HepG2 (cell line): Measurements from ENCODE around the gene BICDL1. TPM values are rescaled to one million over a fixed set of nuclear protein-coding genes. Genes with fewer than 3 reads are reported as not detected.

Experiments
- CREM ChIP-seq, 2 experiments: sonication (generic) in 1 of 2; formaldehyde crosslinking in 1 of 2; IDR thresholded peaks; 2 replicates each; pipeline versions ENCODE4 v1.4.0 to v1.6.1; 2016 to 2020; ENCODE audit warnings: antibody characterized with exemption in 1 of 2, mild to moderate bottlenecking in 1 of 2, missing genetic modification reagents in 1 of 2
- SAP130 ChIP-seq: IDR thresholded peaks from 2 replicates; pipeline ENCODE4 v1.6.1; 2016; ENCODE audit warnings: low read depth
- SATB2 ChIP-seq: sonication (generic); formaldehyde crosslinking; IDR thresholded peaks from 2 replicates; pipeline ENCODE4 v1.5.0; 2020; ENCODE audit warnings: missing genetic modification reagents
- SIX1 ChIP-seq: sonication (generic); formaldehyde crosslinking; IDR thresholded peaks from 2 replicates; pipeline ENCODE4 v1.4.0; 2020; ENCODE audit warnings: missing genetic modification reagents, borderline replicate concordance
- THYN1 ChIP-seq: sonication (generic); formaldehyde crosslinking; IDR thresholded peaks from 2 replicates; pipeline ENCODE4 v1.8.1; 2023; ENCODE audit warnings: low read depth, mild to moderate bottlenecking, moderate library complexity, missing genetic modification reagents, borderline replicate concordance
- ZNF484 ChIP-seq: sonication (generic); formaldehyde crosslinking; IDR thresholded peaks from 2 replicates; pipeline ENCODE4 v1.5.1; 2020; ENCODE audit warnings: mild to moderate bottlenecking, low read depth, missing genetic modification reagents, borderline replicate concordance
- polyA plus RNA-seq, 8 experiments: library from polyadenylated mRNA; depleted of rRNA in 3 of 8; stranded (reverse) in 7 of 8; unstranded in 1 of 8; fragments of >200 nt; fragmentation: Illumina TruSeq in 4 of 8; extraction: Trizol in 4 of 8; gene quantifications; 2 replicates each; pipeline versions ENCODE4 v1.2.1 to v1.2.3, GENCODE V29; 2011 to 2016; ENCODE audit warnings: low read depth in 4 of 8, missing spikeins in 1 of 8, mixed read lengths in 1 of 8; ENCODE audit not compliant: insufficient read depth in 1 of 8
- total RNA-seq, 5 experiments: library from RNA; depleted of rRNA; stranded (reverse); fragments of >200 nt; fragmentation: Illumina TruSeq; extraction: Trizol; gene quantifications; 2 replicates each; pipeline ENCODE4 v1.2.3, GENCODE V29; 2016; ENCODE audit warnings: low read depth in 1 of 5
- TF ChIP-seq, protein P1 (sequence below): sonication (generic); formaldehyde crosslinking; conservative IDR thresholded peaks from 2 replicates; pipeline ENCODE4 v1.4.0; 2020; ENCODE audit warnings: mild to moderate bottlenecking, missing genetic modification reagents, moderate library complexity
- TF ChIP-seq, protein P2 (sequence below): sonication (generic); formaldehyde crosslinking; conservative IDR thresholded peaks from 2 replicates; pipeline ENCODE4 v1.4.0; 2020; ENCODE audit warnings: missing genetic modification reagents
- TF ChIP-seq, protein P3 (sequence below): sonication (generic); formaldehyde crosslinking; IDR thresholded peaks from 2 replicates; pipeline ENCODE4 v1.8.0; 2022; ENCODE audit warnings: mild to moderate bottlenecking, missing genetic modification reagents, moderate library complexity

The BICDL1 gene
- total and polyA plus RNA-seq, 2 of the 13 experiments (the other 11 are each of a cell fraction or from before 2014, with no cell fraction given): 3.6 to 9.7 TPM

DNA sequence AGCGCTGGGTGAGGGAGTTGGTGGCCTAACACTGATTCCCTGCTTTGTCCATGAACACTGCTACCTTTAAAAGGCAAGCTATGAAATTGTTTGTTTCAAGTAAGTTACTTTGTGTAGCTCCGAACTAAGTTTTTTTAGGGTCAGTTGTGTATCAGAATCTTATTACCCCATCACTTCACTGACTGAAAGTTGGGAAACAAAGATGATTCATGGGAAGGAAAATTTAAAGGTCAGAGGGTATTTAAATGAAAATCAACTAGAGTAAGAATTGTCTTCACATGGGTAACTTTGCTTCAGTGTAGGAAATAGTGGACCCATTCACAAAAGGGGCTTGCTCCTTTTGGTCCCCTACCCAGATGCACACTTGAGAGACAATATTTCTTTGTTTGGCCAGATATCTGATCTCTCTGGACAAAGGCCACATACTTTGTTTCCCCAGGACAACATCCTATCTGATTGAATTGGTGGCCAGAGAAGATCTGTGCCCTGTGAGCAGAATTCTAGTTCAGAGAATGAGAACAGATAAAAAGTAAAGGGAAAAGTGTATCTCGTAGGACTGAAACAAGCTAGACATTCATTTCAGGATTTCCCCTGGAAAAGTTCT is 74.0 kb downstream of the BICDL1 start (continued):
- TF ChIP-seq ZNF484 (CRISPR knock-in tag) (no peak), THYN1 (no peak), SAP130 (CRISPR knock-in tag) (0 out of 2 replicates have a peak, but pooled peaks have one; percentile 28), CREM (IDR thresholded peaks at IDR 0.05) (0 out of 2 replicates have a peak, but pooled peaks have one; percentile 22), CREM (CRISPR knock-in tag; IDR thresholded peaks at IDR 0.05) (no peak), SIX1 (CRISPR knock-in tag) (peak; percentile 61; the same call in 1 of the 2 replicates), SATB2 (no peak)
- TF ChIP-seq, protein P1, sequence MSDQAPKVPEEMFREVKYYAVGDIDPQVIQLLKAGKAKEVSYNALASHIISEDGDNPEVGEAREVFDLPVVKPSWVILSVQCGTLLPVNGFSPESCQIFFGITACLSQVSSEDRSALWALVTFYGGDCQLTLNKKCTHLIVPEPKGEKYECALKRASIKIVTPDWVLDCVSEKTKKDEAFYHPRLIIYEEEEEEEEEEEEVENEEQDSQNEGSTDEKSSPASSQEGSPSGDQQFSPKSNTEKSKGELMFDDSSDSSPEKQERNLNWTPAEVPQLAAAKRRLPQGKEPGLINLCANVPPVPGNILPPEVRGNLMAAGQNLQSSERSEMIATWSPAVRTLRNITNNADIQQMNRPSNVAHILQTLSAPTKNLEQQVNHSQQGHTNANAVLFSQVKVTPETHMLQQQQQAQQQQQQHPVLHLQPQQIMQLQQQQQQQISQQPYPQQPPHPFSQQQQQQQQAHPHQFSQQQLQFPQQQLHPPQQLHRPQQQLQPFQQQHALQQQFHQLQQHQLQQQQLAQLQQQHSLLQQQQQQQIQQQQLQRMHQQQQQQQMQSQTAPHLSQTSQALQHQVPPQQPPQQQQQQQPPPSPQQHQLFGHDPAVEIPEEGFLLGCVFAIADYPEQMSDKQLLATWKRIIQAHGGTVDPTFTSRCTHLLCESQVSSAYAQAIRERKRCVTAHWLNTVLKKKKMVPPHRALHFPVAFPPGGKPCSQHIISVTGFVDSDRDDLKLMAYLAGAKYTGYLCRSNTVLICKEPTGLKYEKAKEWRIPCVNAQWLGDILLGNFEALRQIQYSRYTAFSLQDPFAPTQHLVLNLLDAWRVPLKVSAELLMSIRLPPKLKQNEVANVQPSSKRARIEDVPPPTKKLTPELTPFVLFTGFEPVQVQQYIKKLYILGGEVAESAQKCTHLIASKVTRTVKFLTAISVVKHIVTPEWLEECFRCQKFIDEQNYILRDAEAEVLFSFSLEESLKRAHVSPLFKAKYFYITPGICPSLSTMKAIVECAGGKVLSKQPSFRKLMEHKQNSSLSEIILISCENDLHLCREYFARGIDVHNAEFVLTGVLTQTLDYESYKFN: peak; percentile 56
- TF ChIP-seq, protein P2, sequence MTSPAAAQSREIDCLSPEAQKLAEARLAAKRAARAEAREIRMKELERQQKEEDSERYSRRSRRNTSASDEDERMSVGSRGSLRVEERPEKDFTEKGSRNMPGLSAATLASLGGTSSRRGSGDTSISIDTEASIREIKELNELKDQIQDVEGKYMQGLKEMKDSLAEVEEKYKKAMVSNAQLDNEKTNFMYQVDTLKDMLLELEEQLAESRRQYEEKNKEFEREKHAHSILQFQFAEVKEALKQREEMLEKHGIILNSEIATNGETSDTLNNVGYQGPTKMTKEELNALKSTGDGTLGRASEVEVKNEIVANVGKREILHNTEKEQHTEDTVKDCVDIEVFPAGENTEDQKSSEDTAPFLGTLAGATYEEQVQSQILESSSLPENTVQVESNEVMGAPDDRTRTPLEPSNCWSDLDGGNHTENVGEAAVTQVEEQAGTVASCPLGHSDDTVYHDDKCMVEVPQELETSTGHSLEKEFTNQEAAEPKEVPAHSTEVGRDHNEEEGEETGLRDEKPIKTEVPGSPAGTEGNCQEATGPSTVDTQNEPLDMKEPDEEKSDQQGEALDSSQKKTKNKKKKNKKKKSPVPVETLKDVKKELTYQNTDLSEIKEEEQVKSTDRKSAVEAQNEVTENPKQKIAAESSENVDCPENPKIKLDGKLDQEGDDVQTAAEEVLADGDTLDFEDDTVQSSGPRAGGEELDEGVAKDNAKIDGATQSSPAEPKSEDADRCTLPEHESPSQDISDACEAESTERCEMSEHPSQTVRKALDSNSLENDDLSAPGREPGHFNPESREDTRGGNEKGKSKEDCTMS (CRISPR knock-in tag): no peak
- TF ChIP-seq, protein P3, sequence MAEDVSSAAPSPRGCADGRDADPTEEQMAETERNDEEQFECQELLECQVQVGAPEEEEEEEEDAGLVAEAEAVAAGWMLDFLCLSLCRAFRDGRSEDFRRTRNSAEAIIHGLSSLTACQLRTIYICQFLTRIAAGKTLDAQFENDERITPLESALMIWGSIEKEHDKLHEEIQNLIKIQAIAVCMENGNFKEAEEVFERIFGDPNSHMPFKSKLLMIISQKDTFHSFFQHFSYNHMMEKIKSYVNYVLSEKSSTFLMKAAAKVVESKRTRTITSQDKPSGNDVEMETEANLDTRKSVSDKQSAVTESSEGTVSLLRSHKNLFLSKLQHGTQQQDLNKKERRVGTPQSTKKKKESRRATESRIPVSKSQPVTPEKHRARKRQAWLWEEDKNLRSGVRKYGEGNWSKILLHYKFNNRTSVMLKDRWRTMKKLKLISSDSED: no peak
